Panc1 (cell line): Measurements from ENCODE around the gene NDOR1. TPM values are rescaled to one million over a fixed set of nuclear protein-coding genes. Genes with fewer than 3 reads are reported as not detected.

Experiments used
- ATAC-seq: fragments of 200-7000 bp; cut with Tn5 transposase; 2 replicates; pipeline ENCODE4 v1.9.1; 2020; ENCODE audit warnings: mild to moderate bottlenecking, moderate library complexity
- BruUV-seq: library from RNA; stranded (reverse); fragments of 400-500 nt; replicated peaks from 2 replicates; lab custom pipeline; 2021; lab: Mats Ljungman, UMichigan
- CTCF ChIA-PET: fragments of 300-600 bp; sonication (Branson Sonifier 250); formaldehyde crosslinking; loops from one replicate; lab custom pipeline; 2022; ENCODE audit warnings: antibody characterized with exemption; lab: Charles Lee
- POLR2A ChIA-PET: fragments of 300-600 bp; sonication (Branson Sonifier 250); formaldehyde crosslinking; loops from one replicate; lab custom pipeline; 2022; ENCODE audit warnings: antibody characterized with exemption; lab: Charles Lee
- DNase-seq: peaks from one replicate; pipeline ENCODE4 v3.0.0-alpha.2; 2010; ENCODE audit warnings: low read depth, low spot score
- H3K27ac ChIP-seq: 2 replicates; pipeline ENCODE4 v1.5.1; 2011; ENCODE audit warnings: mild to moderate bottlenecking, low read length, inconsistent platforms
- H3K27me3 ChIP-seq: fragments of 200-500 bp; sonication (Bioruptor generic); 2 replicates; pipeline ENCODE4 v1.6.0; 2014; ENCODE audit warnings: low read length, inconsistent platforms; ENCODE audit not compliant: control insufficient read depth, insufficient read depth
- H3K36me3 ChIP-seq: fragments of 200-500 bp; sonication (Bioruptor generic); 2 replicates; pipeline ENCODE4 v1.5.1; 2014; ENCODE audit warnings: inconsistent platforms, mild to moderate bottlenecking, low read length, moderate library complexity; ENCODE audit not compliant: control insufficient read depth, insufficient read depth
- H3K4me1 ChIP-seq: 2 replicates; pipeline ENCODE4 v1.5.1; 2011; ENCODE audit warnings: inconsistent platforms, mild to moderate bottlenecking, low read length, moderate library complexity; ENCODE audit not compliant: control insufficient read depth, insufficient read depth
- H3K4me3 ChIP-seq, 2 experiments: 2 replicates each; pipeline ENCODE4 v1.5.1; 2011 to 2012; ENCODE audit warnings: low read depth in 2 of 2, low read length in 2 of 2, mild to moderate bottlenecking in 2 of 2, inconsistent platforms in 1 of 2, moderate library complexity in 1 of 2
- H3K9me3 ChIP-seq: fragments of 200-500 bp; sonication (Bioruptor generic); 2 replicates; pipeline ENCODE4 v1.5.1; 2014; ENCODE audit warnings: low read depth, mild to moderate bottlenecking, inconsistent platforms, low read length, moderate library complexity; ENCODE audit not compliant: control insufficient read depth, insufficient read depth
- CTCF ChIP-seq: fragments of 450-650 bp; IDR thresholded peaks from 2 replicates; pipeline ENCODE4 v1.5.1; 2017; ENCODE audit warnings: mild to moderate bottlenecking
- POLR2AphosphoS5 ChIP-seq: IDR thresholded peaks from 2 replicates; pipeline ENCODE4 v1.6.1; 2012; ENCODE audit warnings: mild to moderate bottlenecking, low read depth, low read length, moderate library complexity
- REST ChIP-seq, 2 experiments: IDR thresholded peaks; 2 replicates each; pipeline ENCODE4 v1.6.1; 2011 to 2012; ENCODE audit warnings: low read depth in 2 of 2, control low read depth in 1 of 2, low read length in 1 of 2, mild to moderate bottlenecking in 1 of 2, moderate library complexity in 1 of 2; ENCODE audit not compliant: insufficient read depth in 1 of 2
- SIN3A ChIP-seq: IDR thresholded peaks from 2 replicates; pipeline ENCODE4 v1.6.1; 2012; ENCODE audit warnings: low read depth, mild to moderate bottlenecking, low read length, moderate library complexity, borderline replicate concordance; ENCODE audit not compliant: insufficient read depth
- TCF7L2 ChIP-seq: IDR thresholded peaks from 2 replicates; pipeline ENCODE4 v1.6.1; 2011; ENCODE audit warnings: mild to moderate bottlenecking, low read depth, low read length, inconsistent platforms
- in situ Hi-C: cut with HindIII; loops from 2 replicates; pipeline ENCODE4 v1.10.0; 2016; ENCODE audit warnings: low sequenced_read_pairs, low pct_unique_long_range_greater_than_20kb
- intact Hi-C: fragments of 100-400 bp; cut with micrococcal nuclease; formaldehyde crosslinking; loops from one replicate; pipeline ENCODE4 v1.10.0; 2022; ENCODE audit not compliant: unreplicated experiment
- total RNA-seq: library from RNA; stranded (reverse); gene quantifications from one replicate; pipeline ENCODE4 v1.2.1, GENCODE V29; 2021; ENCODE audit not compliant: unreplicated experiment

The NDOR1 gene
- total RNA-seq, 1 experiment from 2014 or later = 15.6 TPM

- in situ Hi-C loops (no loop called here), intact Hi-C loops (no loop called here)
- POLR2A ChIA-PET = no interaction called here
- Histone ChIP-seq H3K9me3 (no peaks in the 10 kb centered on the region), H3K4me1 (peaks cover 6% of the 10 kb centered on the region), H3K27me3 (no peaks in the 10 kb centered on the region), H3K27ac (no peak overlapping the region), H3K36me3 (no peaks in the 10 kb centered on the region), H3K4me3 (no peak overlapping the region)
- no peak for TF ChIP-seq REST (IDR thresholded peaks at IDR 0.05; ENCODE audit: insufficient read depth in 1 of 2, low read depth in 2 of 2, low read length in 1 of 2)
- TF ChIP-seq SIN3A = no peak
- TF ChIP-seq CTCF = no peak
- no peak for TF ChIP-seq TCF7L2
- TF ChIP-seq POLR2AphosphoS5 = no peak
- CTCF ChIA-PET = no interaction called here
- ATAC-seq (no peak), DNase-seq (no peak)
- no TSS peak for BruUV-seq
Measured at GRCh38 chr9:137173796-137174664, 31.5 kb upstream of the NDOR1 start.

GRCh38 chr9:137174722-137175293 is 30.7 kb upstream of the NDOR1 start:
- ChIA-PET CTCF (interaction anchor here (0.9 kb wide), 1 partner anchor 53 kb away, joined by 3 read pairs; the partner anchor contains the start of gene RNF224), POLR2A (no interaction called here)
- Histone ChIP-seq H3K27me3 (no peaks in the 10 kb centered on the region), H3K27ac (no peak overlapping the region), H3K36me3 (no peaks in the 10 kb centered on the region), H3K4me1 (peaks cover 6% of the 10 kb centered on the region), H3K4me3 (no peak overlapping the region), H3K9me3 (no peaks in the 10 kb centered on the region)
- intact Hi-C loops = no loop called here
- DNase-seq (no peak), ATAC-seq (no peak)
- TF ChIP-seq TCF7L2 = no peak
- TF ChIP-seq CTCF = no peak
- TF ChIP-seq POLR2AphosphoS5 = no peak
- no peak for TF ChIP-seq SIN3A
- TF ChIP-seq REST (IDR thresholded peaks at IDR 0.05; ENCODE audit: insufficient read depth in 1 of 2, low read depth in 2 of 2, low read length in 1 of 2) = no peak
- no TSS peak for BruUV-seq
- in situ Hi-C loops = no loop called here
